A673 (cell line): ENCODE results near the gene PLAA. TPM values are rescaled to one million over a fixed set of nuclear protein-coding genes. Genes with fewer than 3 reads are reported as not detected.

Experiments
- BruUV-seq: library from RNA; stranded (reverse); fragments of 400-500 nt; replicated peaks from 2 replicates; lab custom pipeline; 2021; lab: Mats Ljungman, UMichigan
- CTCF ChIA-PET: fragments of 300-600 bp; sonication (Branson Sonifier 250); formaldehyde crosslinking; loops from one replicate; lab custom pipeline; 2022; ENCODE audit warnings: antibody characterized with exemption; lab: Charles Lee
- POLR2A ChIA-PET: fragments of 300-600 bp; sonication (Branson Sonifier 250); formaldehyde crosslinking; loops from one replicate; lab custom pipeline; 2022; ENCODE audit warnings: antibody characterized with exemption; ENCODE audit not compliant: low non-redundant PET; lab: Charles Lee
- DNase-seq: peaks from one replicate; pipeline ENCODE4 v3.0.0-alpha.2; 2015; ENCODE audit warnings: low spot score
- H3K27ac ChIP-seq: fragments of 200-600 bp; sonication (generic); 2 replicates; pipeline ENCODE4 v1.5.1; 2016; ENCODE audit warnings: mixed run types, low read depth, mild to moderate bottlenecking, mixed read lengths, antibody characterized with exemption, low read length; ENCODE audit not compliant: poor library complexity, severe bottlenecking
- H3K27me3 ChIP-seq: fragments of 200-600 bp; sonication (generic); replicated peaks from 2 replicates; pipeline ENCODE4 v1.6.1; 2017; ENCODE audit warnings: mixed run types, low read depth, mild to moderate bottlenecking, mixed read lengths, antibody characterized with exemption, low read length; ENCODE audit not compliant: insufficient read depth, poor library complexity
- H3K36me3 ChIP-seq: fragments of 200-600 bp; sonication (generic); 2 replicates; pipeline ENCODE4 v1.6.1; 2016; ENCODE audit warnings: mixed run types, mild to moderate bottlenecking, mixed read lengths, antibody characterized with exemption, low read length; ENCODE audit not compliant: insufficient read depth, poor library complexity, severe bottlenecking
- H3K4me1 ChIP-seq: fragments of 200-600 bp; sonication (generic); 2 replicates; pipeline ENCODE4 v1.6.1; 2017; ENCODE audit warnings: mixed run types, mild to moderate bottlenecking, mixed read lengths, antibody characterized with exemption, low read length; ENCODE audit not compliant: insufficient read depth, poor library complexity, severe bottlenecking
- H3K4me3 ChIP-seq: fragments of 200-600 bp; sonication (generic); 2 replicates; pipeline ENCODE4 v1.5.1; 2016; ENCODE audit warnings: low read depth, mixed run types, mild to moderate bottlenecking, mixed read lengths, low read length; ENCODE audit not compliant: poor library complexity, severe bottlenecking
- H3K9me3 ChIP-seq: fragments of 200-600 bp; sonication (generic); 2 replicates; pipeline ENCODE4 v1.6.1; 2016; ENCODE audit warnings: mixed run types, low read depth, mild to moderate bottlenecking, mixed read lengths, antibody characterized with exemption, low read length; ENCODE audit not compliant: poor library complexity, severe bottlenecking
- CTCF ChIP-seq: fragments of 300-800, 200-600 bp; sonication (generic); conservative IDR thresholded peaks from 2 replicates; pipeline ENCODE4 v1.5.1; 2017; ENCODE audit warnings: low read depth, mild to moderate bottlenecking, antibody characterized with exemption, low read length, moderate library complexity, mixed read lengths
- EZH2 ChIP-seq: fragments of 200-600 bp; sonication (generic); IDR thresholded peaks from 2 replicates; pipeline ENCODE4 v1.6.1; 2017; ENCODE audit warnings: borderline replicate concordance, low read depth, mild to moderate bottlenecking, mixed read lengths, antibody characterized with exemption, low read length; ENCODE audit not compliant: poor library complexity, severe bottlenecking
- intact Hi-C: fragments of 100-400 bp; cut with micrococcal nuclease; formaldehyde crosslinking; loops from one replicate; pipeline ENCODE4 v1.10.0; 2022; ENCODE audit not compliant: unreplicated experiment
- total RNA-seq: library from RNA; stranded (reverse); gene quantifications from 2 replicates; pipeline ENCODE4 v1.2.3, GENCODE V29; 2021

Gene PLAA
- total RNA-seq, 1 experiment from 2014 or later = 36.4 TPM

- intact Hi-C loops = no loop called here
- Histone ChIP-seq H3K36me3 (no peaks in the 10 kb centered on the region), H3K9me3 (no peaks in the 10 kb centered on the region), H3K4me1 (no peaks in the 10 kb centered on the region), H3K27me3 (no peaks in the 10 kb centered on the region), H3K27ac (no peak overlapping the region), H3K4me3 (no peak overlapping the region)
- no peak for DNase-seq
- BruUV-seq = no TSS peak
- POLR2A ChIA-PET = no interaction called here
- CTCF ChIA-PET = no interaction called here
- TF ChIP-seq CTCF (no peak), EZH2 (no peak)
Measured at GRCh38 chr9:26950521-26950920, 3.5 kb upstream of the PLAA start.

GRCh38 chr9:26949637-26950069 is 2.6 kb upstream of the PLAA start:
- DNase-seq = no peak
- no peaks in the 10 kb centered on the region for H3K27me3 ChIP-seq
- TF ChIP-seq EZH2 (no peak), CTCF (no peak)
- POLR2A ChIA-PET = no interaction called here
- no peaks in the 10 kb centered on the region for H3K4me1 ChIP-seq
- H3K4me3 ChIP-seq = no peak overlapping the region
- no TSS peak for BruUV-seq
- intact Hi-C loops = no loop called here
- H3K36me3 ChIP-seq = no peaks in the 10 kb centered on the region
- H3K9me3 ChIP-seq = no peaks in the 10 kb centered on the region
- no peak overlapping the region for H3K27ac ChIP-seq
- CTCF ChIA-PET = no interaction called here

- H3K27ac ChIP-seq = peak overlapping the region; percentile 98
- DNase-seq = no peak
- H3K9me3 ChIP-seq = no peaks in the 10 kb centered on the region
- no peak for TF ChIP-seq CTCF
- no peak for TF ChIP-seq EZH2
- CTCF ChIA-PET = no interaction called here
- no peaks in the 10 kb centered on the region for H3K27me3 ChIP-seq
- TSS peak; percentile 94 for BruUV-seq
- no peaks in the 10 kb centered on the region for H3K36me3 ChIP-seq
- POLR2A ChIA-PET = no interaction called here
- H3K4me3 ChIP-seq = peak overlapping the region; percentile 71
- intact Hi-C loops = loop anchor here (1.0 kb wide), 1 partner anchor 55 kb away; the partner anchor contains the start of gene CAAP1
- no peaks in the 10 kb centered on the region for H3K4me1 ChIP-seq
Measured at GRCh38 chr9:26947736-26948135, 694 bp upstream of the PLAA start.
